Kidney capillary endothelial cell (primary cell): Measurements from ENCODE around the gene LAMTOR3.
A peak's percentile ranks its signal among the peaks of the same experiment; 100 is the strongest.

ENCODE experiments used
- DNase-seq: peaks from one replicate; pipeline ENCODE4 v3.0.0-alpha.2; 2018; ENCODE audit warnings: low spot score

LAMTOR3 gene

GRCh38 chr4:99861120-99861905 is 32.9 kb downstream of the LAMTOR3 start:
- DNase-seq: no peak

DNA sequence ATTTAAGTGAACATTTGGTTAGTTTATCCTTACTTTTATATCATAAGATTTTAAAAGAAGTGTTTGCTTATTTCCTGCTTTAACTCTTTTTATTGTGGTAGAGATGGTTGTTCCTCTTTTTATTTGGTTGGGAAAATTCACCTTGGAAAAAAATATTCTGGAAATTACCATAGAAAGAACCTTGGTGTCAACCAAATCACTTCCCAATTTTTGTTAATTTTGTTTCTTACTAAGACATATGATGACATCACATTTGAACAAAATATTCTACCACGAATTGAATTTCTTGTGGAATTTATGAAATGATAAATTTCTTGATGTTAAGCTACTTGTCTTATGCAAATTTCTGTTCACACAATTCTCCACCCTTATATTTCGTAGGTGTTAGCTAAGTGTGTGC is 33.7 kb downstream of the LAMTOR3 start:
- DNase-seq: no peak

GRCh38 chr4:99859618-99860017 is 34.6 kb downstream of the LAMTOR3 start:
- no peak for DNase-seq

- DNase-seq: no peak
These were observed 36.9 kb downstream of the LAMTOR3 start for GRCh38 chr4:99857307-99857706.

DNA sequence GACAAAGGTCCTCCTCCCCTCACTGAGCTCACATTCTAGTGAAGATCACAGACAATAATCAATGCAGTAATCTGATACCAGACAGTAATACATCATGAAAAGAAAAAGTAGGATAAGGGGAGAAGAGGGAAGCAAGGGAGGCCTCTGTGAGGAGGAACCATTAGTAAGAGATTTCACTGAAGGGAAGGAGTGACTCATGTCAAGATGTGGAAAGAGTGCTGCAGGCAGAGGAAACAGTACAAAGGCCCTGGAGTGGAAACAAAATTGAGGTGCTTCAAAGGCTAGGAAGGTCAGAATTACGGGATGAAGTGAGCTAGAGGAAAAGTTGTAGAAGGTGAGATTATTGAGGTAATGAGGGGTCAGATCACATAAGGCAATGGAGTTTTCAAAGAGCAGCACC is 38.1 kb downstream of the LAMTOR3 start:
- DNase-seq: peak; percentile 10

GRCh38 chr4:99855678-99856077 is 38.5 kb downstream of the LAMTOR3 start:
- DNase-seq: no peak

DNA sequence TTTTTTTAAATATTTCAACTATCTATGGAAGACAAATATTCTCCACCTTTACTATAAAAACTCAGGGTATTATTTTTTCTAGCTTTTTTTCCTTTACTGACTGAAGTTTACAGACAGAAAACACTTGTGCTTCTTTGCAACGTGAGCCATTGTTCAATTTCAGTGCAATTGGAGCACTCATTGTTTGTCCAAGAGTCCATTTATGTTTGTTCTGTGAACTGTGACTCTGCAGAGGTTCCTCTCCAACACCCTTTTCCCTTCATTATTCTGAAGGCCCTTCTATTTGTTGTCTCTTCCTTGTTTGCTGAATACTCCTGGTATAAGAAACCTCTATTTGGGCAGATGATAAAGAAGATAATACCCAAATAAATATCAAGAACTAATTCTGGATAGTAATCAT is 40.2 kb downstream of the LAMTOR3 start:
- no peak for DNase-seq

GRCh38 chr4:99853190-99853589 is 41.0 kb downstream of the LAMTOR3 start:
- DNase-seq: no peak

DNA sequence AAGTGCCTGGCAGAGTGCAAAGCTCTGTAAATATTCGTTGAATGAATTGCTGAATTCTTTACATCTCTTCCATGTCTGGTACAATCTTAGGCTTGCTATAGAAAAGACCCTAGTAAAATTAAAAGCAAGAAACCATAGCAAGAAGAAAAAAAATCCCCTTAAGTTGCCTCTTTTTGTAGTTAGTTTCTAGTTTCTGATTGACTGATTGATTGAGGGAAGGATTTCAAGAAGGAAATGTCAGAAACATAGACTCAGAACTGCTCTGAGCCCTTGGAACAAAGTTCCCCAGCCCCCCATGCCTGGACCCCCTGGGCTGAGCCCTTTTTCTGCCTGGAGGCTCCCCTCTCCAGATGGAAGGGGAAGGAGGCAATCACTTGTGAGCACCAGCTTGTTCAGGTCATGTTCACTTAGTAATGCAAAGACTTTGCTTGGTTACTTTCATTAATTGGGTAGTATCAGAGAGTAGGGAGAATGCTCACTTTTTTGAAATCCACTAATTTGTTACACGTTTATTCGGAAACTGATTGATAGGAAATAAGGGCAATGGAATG is 42.0 kb downstream of the LAMTOR3 start:
- DNase-seq: no peak

GRCh38 chr4:99848591-99849001 is 45.6 kb downstream of the LAMTOR3 start:
- no peak for DNase-seq

DNA sequence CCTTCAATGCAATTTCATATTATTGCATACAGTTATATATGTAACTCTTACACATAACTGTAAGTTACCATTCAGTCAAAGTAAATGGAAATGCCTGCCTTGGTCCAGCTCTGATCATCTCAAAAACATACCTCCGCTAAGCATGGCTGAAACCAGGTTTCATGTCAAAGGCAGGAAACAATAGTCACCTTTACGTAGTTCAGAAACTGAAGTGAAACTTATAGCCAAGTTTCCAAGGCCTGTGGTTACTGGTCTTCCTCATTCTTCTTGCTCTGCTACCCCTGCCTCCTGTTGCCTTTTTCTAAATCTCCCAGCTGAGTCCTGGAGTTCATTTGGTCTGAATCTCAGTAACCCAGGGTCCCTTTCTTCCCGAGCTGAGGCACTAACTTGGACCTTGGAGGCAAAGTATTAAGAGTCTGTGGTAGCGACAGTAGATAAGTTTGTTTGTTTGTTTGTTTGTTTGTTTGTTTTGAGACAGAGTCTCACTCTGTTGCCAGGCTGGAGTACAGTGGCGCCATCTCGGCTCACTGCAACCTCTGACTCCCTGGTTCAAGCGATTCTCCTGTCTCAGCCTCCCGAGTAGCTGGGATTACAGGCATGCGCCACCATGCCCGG is 46.8 kb downstream of the LAMTOR3 start:
- no peak for DNase-seq

DNA sequence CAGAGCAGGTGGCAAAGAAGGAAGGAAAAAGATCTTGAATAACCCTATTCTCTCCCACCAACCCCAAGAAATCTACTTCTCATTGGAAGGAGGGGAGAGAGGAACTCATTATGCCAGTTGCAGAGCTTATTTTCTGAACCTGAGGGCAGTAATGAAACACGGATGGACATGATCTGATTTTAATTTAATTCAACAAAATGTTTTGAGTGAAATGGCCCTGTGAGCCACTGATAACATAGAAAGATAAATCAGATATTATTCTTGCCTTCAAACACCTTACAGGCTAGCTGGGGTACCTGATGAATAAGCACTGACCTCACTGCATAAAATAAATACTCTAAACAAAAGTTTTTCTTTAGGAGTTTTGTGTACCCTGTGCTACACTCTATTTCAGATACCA is 47.3 kb downstream of the LAMTOR3 start:
- DNase-seq: no peak

DNA sequence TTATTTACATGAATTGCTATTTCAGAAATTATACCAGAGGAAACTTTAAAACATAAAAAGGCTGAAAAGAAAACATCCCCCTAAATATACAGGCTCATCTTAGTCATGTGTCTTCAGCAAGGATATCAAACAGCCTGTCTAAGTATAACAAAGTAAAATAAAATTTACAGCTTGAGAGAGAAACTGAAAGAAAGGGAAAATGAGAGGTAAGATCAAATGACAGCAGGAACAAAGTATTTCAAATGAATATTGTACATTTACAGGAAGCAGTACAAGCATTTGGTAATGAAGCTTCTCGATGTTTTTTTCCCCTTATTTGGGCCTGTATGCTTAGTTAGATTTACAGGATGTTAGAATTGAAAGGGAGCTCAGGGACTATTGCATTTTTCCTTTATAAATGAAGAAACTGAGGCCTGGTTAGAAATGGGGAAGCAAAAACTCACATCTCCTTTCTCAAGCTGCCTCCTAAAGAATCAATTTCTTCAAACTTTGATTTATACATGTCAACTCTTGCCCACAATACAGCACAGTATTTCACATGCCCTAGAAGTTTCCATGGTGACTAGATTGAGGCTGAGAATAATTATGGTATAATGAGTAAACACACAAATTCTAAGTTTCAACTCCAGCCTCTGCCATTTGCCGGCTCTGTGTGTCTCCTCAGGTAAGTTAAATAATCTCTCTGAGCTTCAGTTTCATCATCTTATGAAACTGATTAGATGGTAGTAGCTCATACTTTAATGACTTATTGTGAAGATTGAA is 48.3 kb downstream of the LAMTOR3 start:
- no peak for DNase-seq

GRCh38 chr4:99845179-99845578 is 49.0 kb downstream of the LAMTOR3 start:
- DNase-seq: no peak

DNA sequence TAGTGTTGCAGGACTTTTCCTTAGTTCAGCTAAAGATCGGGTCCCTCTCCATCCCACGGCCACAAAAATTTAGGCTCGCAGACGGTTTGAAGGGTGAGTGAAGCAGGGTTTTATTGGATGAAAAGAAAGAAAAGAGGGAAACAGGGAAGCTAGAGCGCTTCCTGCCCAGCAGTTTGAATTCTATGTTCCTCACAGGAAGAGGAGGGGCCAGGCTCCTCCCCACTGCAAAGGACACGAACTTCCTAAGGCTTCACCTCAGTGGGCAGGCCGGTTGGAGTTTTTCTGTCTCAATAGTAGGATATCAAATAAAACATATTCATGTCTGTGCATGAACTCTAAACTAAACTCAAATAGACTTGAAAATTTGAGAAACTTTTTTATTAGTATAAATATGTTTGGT is 50.2 kb downstream of the LAMTOR3 start:
- no peak for DNase-seq

DNA sequence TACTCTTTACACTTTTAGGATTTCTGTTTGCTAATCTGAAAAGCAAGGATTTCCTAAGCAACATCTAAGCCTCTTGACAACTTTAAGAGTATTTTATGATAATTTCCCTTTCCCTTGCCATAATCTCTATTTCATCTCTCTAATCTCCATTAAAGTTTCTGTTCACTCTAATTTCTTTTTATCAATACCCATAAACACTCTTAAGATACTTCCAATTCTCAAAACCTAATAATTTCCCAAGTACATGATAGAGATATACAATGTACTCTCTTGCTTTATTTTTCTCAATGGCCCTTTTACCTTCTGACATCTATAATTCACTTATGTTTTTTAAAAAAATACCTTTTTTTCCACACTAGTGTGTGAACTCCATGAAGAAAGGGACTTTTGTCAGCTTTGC is 50.8 kb downstream of the LAMTOR3 start:
- DNase-seq: no peak

GRCh38 chr4:99841129-99841528 is 53.1 kb downstream of the LAMTOR3 start:
- no peak for DNase-seq

DNA sequence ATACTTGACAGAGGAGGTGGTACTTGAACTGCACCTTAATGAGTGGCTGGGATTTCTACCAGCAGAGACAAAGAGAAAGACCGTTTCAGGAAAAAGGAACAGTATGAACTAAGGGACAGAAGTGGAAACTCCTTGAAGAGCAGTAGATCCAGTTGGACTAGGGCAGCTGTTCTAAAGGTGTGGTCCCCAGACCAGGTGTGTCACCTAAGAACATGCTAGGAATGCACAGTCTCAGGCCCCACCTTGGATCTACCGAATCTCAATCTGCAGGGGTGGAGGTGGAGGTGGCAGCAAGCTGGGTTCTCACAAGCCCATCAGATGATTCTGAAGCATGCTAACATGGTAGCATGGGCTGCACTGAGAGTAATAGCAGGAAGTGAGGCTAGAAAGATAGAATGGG is 55.3 kb downstream of the LAMTOR3 start:
- no peak for DNase-seq

DNA sequence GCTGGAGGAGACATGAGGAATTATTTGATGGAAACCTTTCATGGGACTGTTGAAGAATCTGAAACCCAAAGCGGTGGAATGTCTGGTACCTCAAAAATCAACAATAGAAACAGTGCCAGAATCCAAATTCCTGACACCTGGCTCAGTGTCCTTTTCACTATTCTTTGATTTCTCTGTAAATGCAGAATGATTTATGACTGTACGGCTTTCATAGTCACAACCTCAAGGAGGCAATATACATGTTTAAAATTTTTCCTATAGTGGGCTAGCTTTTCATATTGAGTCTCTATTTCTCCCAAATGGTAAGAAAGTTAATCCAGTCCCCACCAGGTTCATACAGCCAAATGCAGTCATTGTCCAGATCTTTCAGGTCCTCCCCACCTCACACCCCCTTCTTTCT is 58.3 kb downstream of the LAMTOR3 start:
- no peak for DNase-seq

- no peak for DNase-seq
These were observed 59.7 kb downstream of the LAMTOR3 start for GRCh38 chr4:99834569-99834968.

DNA sequence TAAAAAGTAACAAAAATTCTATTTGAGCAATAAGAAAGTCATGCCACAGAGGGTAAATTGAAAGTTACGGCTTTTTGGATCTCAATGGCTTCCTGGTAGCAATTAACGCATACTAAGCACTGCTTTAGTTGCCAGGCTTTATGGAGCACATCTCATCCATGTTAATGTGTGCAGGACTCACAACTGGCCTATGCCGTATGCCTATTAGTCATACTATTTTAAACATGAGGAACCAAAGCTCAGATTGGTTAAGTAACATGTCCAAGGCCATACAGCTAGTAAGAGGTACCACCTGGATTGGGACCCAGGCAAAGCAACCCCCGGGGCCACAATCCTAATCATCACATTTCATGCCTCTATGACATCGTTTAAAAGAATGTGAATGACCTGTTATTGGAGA is 60.5 kb downstream of the LAMTOR3 start:
- no peak for DNase-seq

DNA sequence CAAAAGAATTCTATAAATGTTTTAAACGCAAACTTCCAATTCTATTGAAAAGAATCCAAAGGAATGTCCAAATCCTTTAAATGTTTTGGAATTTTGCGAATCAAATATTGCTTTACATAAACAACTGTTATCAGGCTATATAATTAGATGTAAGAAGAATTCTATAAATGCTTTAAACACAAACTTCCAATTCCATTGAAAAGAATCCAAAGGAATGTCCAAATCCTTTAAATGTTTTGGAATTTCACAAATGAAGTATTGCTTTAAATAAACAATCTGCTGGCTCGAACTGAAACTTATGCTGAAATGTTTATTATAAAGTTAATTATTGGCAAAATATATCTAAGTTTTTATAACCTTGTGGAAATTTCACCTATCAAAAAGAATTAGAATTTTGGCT is 61.5 kb downstream of the LAMTOR3 start:
- no peak for DNase-seq

GRCh38 chr4:99832321-99832720 is 61.9 kb downstream of the LAMTOR3 start:
- DNase-seq: no peak
